ENCODE data around the gene MOV10L1.

The MOV10L1 gene

GRCh38 chr22:50185375-50186087 lies 95.7 kb downstream of the MOV10L1 start, which contains the start of gene TRABD:
TSS of gene TRABD (plus strand) at chr22:50185913. CDS start at chr22:50193061, 7,148 bp downstream.
- peak; percentile 55 to 80 for DNase-seq (ENCODE audit: low read depth in 2 of 2, low spot score in 1 of 2)

GRCh38 chr22:50186181-50186714 lies 96.4 kb downstream of the MOV10L1 start:
- no peak for DNase-seq (ENCODE audit: low read depth in 2 of 2, low spot score in 1 of 2)

DNA sequence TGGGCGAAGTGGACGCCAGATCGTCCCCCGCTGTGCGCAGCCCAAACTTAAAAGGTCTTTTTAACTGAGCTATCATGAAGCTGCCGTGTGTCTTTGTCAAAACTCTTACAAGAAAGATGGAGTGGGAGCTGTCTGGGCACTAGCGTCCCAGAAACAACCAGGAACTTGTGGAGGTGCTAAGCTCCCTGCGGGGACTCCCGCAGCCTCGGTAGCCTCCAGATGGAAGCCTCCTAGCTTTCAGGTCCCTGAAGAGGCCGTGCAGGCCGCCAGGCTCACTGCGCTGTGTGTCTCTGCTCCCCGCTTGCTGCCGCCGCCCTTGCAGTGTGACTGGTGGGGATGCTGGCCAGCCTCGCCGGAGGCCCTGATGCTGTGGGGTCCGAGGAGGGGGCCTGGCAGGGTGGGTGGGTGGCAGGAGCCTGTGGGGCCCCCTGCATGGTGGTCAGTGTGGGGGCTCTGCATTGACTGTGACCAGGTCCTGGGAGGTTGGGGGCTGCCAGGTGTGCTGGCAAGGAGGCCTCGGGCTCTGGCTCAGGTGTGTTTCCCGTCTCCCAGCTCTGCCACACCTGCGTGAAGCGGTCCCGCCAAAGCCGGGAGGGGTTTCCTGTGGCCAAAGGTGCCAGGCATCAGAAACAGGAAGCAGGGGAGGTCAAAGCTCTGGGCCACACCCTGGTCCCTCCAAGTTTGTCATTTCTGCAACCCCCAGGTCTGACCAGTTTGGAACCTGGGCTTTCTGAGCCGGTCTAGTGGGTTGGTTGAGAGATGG lies 97.1 kb downstream of the MOV10L1 start:
- no peak for DNase-seq (ENCODE audit: low read depth in 2 of 2, low spot score in 1 of 2)

- no peak for DNase-seq (ENCODE audit: low read depth in 2 of 2, low spot score in 1 of 2)
Measured at GRCh38 chr22:50188356-50188755, 98.5 kb downstream of the MOV10L1 start.

- no peak for DNase-seq (ENCODE audit: low read depth in 2 of 2, low spot score in 1 of 2)
Measured at GRCh38 chr22:50189184-50189848, 99.5 kb downstream of the MOV10L1 start.

DNA sequence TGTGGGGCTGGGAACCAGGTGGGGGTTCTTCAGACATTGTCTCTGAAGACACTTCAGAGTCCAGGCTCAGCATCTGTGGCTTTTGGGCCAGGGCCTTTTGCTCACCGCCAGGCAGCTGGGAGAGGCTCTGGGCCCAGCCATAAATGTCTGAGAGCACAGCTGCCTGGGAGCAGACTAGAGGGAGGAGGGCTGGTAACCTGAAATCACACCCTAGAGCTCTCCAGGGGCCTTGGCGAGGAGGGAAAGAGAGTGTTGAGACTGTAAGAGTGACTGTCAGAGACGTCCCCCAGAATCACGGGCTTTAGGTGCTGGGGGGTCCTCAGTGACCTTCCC lies 100.0 kb downstream of the MOV10L1 start:
- no peak for DNase-seq (ENCODE audit: low read depth in 2 of 2, low spot score in 1 of 2)

DNA sequence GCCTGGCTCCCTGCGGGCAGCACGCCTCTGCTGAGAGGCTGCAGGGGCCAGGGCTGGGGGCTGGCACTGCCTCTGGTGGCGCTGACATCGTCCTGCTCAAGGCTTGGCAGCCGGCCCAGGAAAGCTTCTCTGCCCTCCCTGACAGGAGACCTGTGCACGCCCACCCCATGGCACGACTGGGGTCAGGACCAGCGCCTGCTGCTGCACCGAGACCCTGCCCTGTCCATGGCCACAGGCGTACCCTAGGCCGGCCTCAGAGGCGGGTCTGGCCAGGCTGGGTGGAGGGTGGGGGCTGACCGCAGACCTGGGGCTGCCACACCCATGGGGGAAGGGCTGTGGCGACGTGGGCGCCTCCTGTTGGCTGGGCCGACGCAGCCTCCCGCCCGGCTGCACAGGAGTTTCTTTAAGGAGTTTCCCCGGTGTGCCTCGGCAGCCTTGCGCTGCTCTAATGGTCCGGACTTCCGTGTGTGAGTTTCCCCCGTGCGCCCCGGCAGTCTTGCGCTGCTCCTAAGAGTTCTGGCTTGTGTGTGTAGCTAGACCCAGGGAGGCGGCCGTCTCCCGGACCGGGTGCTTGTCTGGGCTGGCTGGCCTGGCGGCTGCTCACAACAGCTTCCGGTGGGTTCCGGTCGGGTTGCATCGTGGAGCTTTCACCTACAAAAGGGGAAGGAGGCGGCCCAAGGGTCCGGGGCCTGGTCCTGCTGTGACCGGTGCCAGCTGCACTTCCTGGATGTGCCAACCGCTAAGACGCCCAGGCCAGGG lies 100.6 kb downstream of the MOV10L1 start:
- DNase-seq (ENCODE audit: low read depth in 2 of 2, low spot score in 1 of 2) = peak; percentile 60 to 65

GRCh38 chr22:50190941-50191741 lies 101.3 kb downstream of the MOV10L1 start:
- DNase-seq (ENCODE audit: low read depth in 2 of 2, low spot score in 1 of 2) = peak; percentile 41 to 52

GRCh38 chr22:50192436-50193204 lies 102.8 kb downstream of the MOV10L1 start:
- no peak for DNase-seq (ENCODE audit: low read depth in 2 of 2, low spot score in 1 of 2)

GRCh38 chr22:50193621-50194020 lies 103.8 kb downstream of the MOV10L1 start:
- DNase-seq (ENCODE audit: low read depth in 2 of 2, low spot score in 1 of 2) = no peak

DNA sequence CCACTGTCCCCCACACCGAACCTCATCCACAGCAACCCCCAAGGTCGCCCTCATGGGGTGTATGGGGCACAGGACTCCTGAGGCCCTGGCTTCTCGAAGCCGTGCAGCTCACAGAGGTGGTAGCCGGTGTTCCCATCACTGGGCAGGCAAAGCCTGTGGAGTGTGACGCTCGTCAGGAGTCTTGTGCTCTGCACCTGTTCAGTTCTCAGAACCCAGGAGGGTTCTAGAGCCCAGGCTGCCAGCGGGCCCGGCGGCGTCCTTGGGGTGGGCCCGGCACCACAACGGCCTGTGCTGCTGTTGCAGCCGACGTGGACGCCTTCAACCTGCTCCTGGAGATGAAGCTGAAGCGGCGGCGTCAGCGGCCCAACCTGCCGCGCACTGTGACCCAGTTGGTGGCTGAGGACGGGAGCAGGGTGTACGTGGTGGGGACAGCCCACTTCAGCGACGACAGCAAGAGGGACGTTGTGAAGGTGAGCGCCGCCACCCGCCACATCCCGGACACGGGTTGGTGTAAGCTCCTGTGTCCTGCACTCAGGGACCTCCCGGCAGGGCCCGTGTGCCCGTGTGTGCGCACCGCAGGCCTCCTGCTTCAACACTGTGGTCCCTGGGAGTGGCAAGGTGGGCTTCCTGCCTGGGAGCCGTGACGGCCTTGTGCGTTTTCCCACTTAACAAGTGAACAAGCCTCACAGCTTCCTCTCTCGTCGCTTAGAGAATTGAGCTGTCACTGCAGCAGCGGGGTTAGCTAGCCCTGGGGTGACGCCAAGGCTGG lies 104.4 kb downstream of the MOV10L1 start:
- DNase-seq (ENCODE audit: low read depth in 2 of 2, low spot score in 1 of 2) = no peak

DNA sequence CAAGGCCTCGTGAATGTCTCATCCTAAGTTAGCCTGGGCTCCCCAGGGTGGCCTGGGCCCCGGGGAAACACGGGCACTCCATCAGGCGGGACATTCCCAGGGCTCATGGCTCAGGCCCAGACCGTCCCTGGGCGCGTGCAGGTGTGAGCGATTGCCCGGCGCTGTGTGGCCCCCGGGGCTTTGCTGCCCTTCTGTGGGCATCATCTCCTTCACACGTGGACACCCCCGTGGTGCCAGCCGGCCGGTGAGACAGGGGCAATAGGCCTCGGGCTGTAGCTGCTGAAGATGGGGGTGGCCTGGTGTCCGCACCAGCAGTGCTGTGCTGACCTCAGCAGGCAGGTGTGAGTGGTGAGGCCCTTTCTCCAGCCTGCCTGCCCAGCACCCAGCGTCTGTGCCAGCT lies 106.5 kb downstream of the MOV10L1 start:
- no peak for DNase-seq (ENCODE audit: low read depth in 2 of 2, low spot score in 1 of 2)

DNA sequence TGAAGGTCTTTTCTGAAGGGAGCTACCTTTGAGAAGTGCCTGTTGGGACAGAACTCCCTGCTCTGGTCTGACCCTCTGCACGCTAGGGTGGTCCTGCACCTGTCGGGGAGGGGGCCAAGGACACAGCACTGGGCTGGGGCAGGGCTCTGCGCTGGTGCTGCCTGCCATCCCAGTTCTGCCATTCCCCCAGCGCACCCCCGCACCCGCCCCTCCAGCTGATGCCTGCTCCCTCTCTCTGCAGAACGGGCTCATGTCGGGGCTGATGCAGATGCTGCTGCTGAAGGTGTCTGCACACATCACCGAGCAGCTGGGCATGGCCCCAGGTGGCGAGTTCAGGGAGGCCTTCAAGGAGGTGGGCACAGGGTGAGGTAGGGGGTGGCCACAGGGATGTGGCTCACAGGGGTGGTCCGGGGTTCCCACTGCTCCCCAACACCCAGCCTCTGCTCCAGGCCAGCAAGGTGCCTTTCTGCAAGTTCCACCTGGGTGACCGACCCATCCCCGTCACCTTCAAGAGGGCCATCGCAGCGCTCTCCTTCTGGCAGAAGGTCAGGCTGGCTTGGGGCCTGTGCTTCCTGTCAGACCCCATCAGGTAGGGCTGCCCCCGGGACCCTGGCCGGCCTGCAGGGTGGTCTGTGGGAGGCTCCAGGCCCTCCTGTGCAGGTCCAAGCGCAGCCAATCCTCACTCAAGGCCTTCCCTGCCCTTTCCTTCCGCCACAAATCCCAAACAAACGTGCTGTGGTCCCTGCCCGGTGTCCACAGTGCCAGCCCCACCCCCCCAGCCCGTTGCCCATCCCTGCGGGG lies 107.4 kb downstream of the MOV10L1 start:
- DNase-seq (ENCODE audit: low read depth in 2 of 2, low spot score in 1 of 2) = no peak

- no peak for DNase-seq (ENCODE audit: low read depth in 2 of 2, low spot score in 1 of 2)
Measured at GRCh38 chr22:50197856-50198623, 108.2 kb downstream of the MOV10L1 start.

GRCh38 chr22:50198624-50199017 lies 108.8 kb downstream of the MOV10L1 start:
- no peak for DNase-seq (ENCODE audit: low read depth in 2 of 2, low spot score in 1 of 2)

- DNase-seq (ENCODE audit: low read depth in 2 of 2, low spot score in 1 of 2) = no peak
Measured at GRCh38 chr22:50199251-50199721, 109.5 kb downstream of the MOV10L1 start.

GRCh38 chr22:50199829-50200460 lies 110.1 kb downstream of the MOV10L1 start:
- no peak for DNase-seq (ENCODE audit: low read depth in 2 of 2, low spot score in 1 of 2)

All from stimulated activated CD8-positive, alpha-beta memory T cell treated with anti-CD3 and anti-CD28 coated beads, Interleukin-4, amount 100 ng/mL, for 1 hour (primary cell).